EH (cell line): ENCODE results near the gene PRKCH.

ENCODE experiments used
- DNase-seq: peaks from one replicate; pipeline ENCODE4 v3.0.0-alpha.2; 2015; ENCODE audit warnings: low read depth

PRKCH gene

GRCh38 chr14:61337893-61338292 lies 16.5 kb downstream of the PRKCH start:
- no peak for DNase-seq

- DNase-seq: no peak
Observed at GRCh38 chr14:61338457-61338856, 17.1 kb downstream of the PRKCH start.

- DNase-seq: no peak
Observed at GRCh38 chr14:61341275-61342206, 20.2 kb downstream of the PRKCH start.

GRCh38 chr14:61342486-61342885 lies 21.1 kb downstream of the PRKCH start:
- no peak for DNase-seq

- no peak for DNase-seq
Observed at GRCh38 chr14:61342932-61343331, 21.6 kb downstream of the PRKCH start.

GRCh38 chr14:61343471-61343870 lies 22.1 kb downstream of the PRKCH start:
- DNase-seq: no peak

- no peak for DNase-seq
Observed at GRCh38 chr14:61343991-61344405, 22.6 kb downstream of the PRKCH start.

GRCh38 chr14:61344437-61345150 lies 23.2 kb downstream of the PRKCH start:
- DNase-seq: no peak

- DNase-seq: no peak
Observed at GRCh38 chr14:61345151-61345482, 23.7 kb downstream of the PRKCH start.

GRCh38 chr14:61346221-61346620 lies 24.8 kb downstream of the PRKCH start:
- DNase-seq: no peak

GRCh38 chr14:61346793-61347192 lies 25.4 kb downstream of the PRKCH start:
- no peak for DNase-seq

GRCh38 chr14:61347826-61348443 lies 26.6 kb downstream of the PRKCH start:
- no peak for DNase-seq

GRCh38 chr14:61350427-61351270 lies 29.3 kb downstream of the PRKCH start:
- DNase-seq: no peak

- no peak for DNase-seq
Observed at GRCh38 chr14:61351477-61351876, 30.1 kb downstream of the PRKCH start.

- peak; percentile 43 for DNase-seq
Observed at GRCh38 chr14:61355892-61356325, 34.5 kb downstream of the PRKCH start.

- DNase-seq: no peak
Observed at GRCh38 chr14:61357123-61357522, 35.7 kb downstream of the PRKCH start.

- no peak for DNase-seq
Observed at GRCh38 chr14:61358554-61359226, 37.3 kb downstream of the PRKCH start.

GRCh38 chr14:61360796-61361525 lies 39.6 kb downstream of the PRKCH start:
- DNase-seq: no peak

- DNase-seq: no peak
Observed at GRCh38 chr14:61362072-61362750, 40.8 kb downstream of the PRKCH start.

GRCh38 chr14:61364243-61364642 lies 42.9 kb downstream of the PRKCH start:
- no peak for DNase-seq
